HG02759 (cell line): ENCODE data around the gene PTPN23.

Experiments
- ATAC-seq: cut with Tn5 transposase; IDR thresholded peaks from one replicate; pipeline ENCODE4 v1.9.1; 2021; ENCODE audit warnings: mild to moderate bottlenecking, moderate library complexity; ENCODE audit not compliant: unreplicated experiment

Gene PTPN23

GRCh38 chr3:47405820-47406761, 25.3 kb downstream of the PTPN23 start:
- no peak for ATAC-seq

GRCh38 chr3:47406762-47407149, 25.9 kb downstream of the PTPN23 start:
- no peak for ATAC-seq

- no peak for ATAC-seq
Observed at GRCh38 chr3:47407237-47407636, 26.4 kb downstream of the PTPN23 start.

- no peak for ATAC-seq
Observed at GRCh38 chr3:47407896-47408838, 27.3 kb downstream of the PTPN23 start.

GRCh38 chr3:47408839-47409229, 28.0 kb downstream of the PTPN23 start:
- no peak for ATAC-seq

- no peak for ATAC-seq
Observed at GRCh38 chr3:47409284-47409683, 28.5 kb downstream of the PTPN23 start.

- no peak for ATAC-seq
Observed at GRCh38 chr3:47409688-47410416, 29.0 kb downstream of the PTPN23 start.

GRCh38 chr3:47410417-47410720, 29.5 kb downstream of the PTPN23 start:
- ATAC-seq: no peak

- no peak for ATAC-seq
Observed at GRCh38 chr3:47410801-47411646, 30.2 kb downstream of the PTPN23 start.

- no peak for ATAC-seq
Observed at GRCh38 chr3:47411696-47412452, 31.1 kb downstream of the PTPN23 start.

GRCh38 chr3:47412453-47412756, 31.6 kb downstream of the PTPN23 start:
- ATAC-seq: no peak

- no peak for ATAC-seq
Observed at GRCh38 chr3:47412842-47413520, 32.2 kb downstream of the PTPN23 start.

GRCh38 chr3:47413751-47414150, 32.9 kb downstream of the PTPN23 start:
- ATAC-seq: no peak

GRCh38 chr3:47414161-47414564, 33.3 kb downstream of the PTPN23 start:
- ATAC-seq: no peak

- ATAC-seq: no peak
Observed at GRCh38 chr3:47414666-47415587, 34.1 kb downstream of the PTPN23 start.

GRCh38 chr3:47416041-47416440, 35.2 kb downstream of the PTPN23 start:
- no peak for ATAC-seq

- no peak for ATAC-seq
Observed at GRCh38 chr3:47418167-47419082, 37.6 kb downstream of the PTPN23 start.
